ENCODE measurements around the gene POU2AF1. TPM values are rescaled to one million over a fixed set of nuclear protein-coding genes. Genes with fewer than 3 reads are reported as not detected.

Gene POU2AF1
- total RNA-seq, 3 donors from 2014 or later: 0.16 to 5.6 (median 3.5) TPM

DNA sequence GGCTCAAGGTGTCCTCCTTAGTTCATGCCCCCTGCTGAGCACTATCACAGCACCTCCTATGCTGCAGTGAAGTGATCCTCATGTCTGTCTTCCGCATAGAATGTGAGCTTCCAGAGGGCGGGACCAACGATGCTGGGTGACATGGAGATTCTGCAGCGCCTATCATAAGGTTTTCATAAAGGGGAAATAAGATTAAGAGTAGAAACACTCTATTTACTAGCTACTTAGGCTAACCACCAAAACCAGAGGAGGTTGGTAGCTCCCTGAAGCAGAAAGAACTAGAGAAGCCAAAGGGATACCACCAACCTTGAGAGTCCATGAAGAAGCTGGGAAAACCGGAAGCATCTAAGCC, 39.3 kb upstream of the POU2AF1 start:
- TF ChIP-seq CTCF (IDR thresholded peaks at IDR 0.05): no peak
- TF ChIP-seq POLR2AphosphoS5 (IDR thresholded peaks at IDR 0.05): no peak
- no peak for TF ChIP-seq POLR2A (IDR thresholded peaks at IDR 0.05)
- Histone ChIP-seq H3K27me3 (no peaks in the 10 kb centered on the region), H3K4me1 (peaks cover 0 to 17% of the 10 kb centered on the region in 2 donors), H3K9me3 (no peaks in the 10 kb centered on the region), H3K4me3 (no peak overlapping the region), H3K36me3 (no peaks in the 10 kb centered on the region), H3K27ac (peak overlapping the region; percentile 33 to 35)
- intact Hi-C loops (cut with DNase I; ENCODE audit: low total_unique reads): no loop called here
- no peak for DNase-seq (ENCODE audit: low spot score in 2 of 2)

DNA sequence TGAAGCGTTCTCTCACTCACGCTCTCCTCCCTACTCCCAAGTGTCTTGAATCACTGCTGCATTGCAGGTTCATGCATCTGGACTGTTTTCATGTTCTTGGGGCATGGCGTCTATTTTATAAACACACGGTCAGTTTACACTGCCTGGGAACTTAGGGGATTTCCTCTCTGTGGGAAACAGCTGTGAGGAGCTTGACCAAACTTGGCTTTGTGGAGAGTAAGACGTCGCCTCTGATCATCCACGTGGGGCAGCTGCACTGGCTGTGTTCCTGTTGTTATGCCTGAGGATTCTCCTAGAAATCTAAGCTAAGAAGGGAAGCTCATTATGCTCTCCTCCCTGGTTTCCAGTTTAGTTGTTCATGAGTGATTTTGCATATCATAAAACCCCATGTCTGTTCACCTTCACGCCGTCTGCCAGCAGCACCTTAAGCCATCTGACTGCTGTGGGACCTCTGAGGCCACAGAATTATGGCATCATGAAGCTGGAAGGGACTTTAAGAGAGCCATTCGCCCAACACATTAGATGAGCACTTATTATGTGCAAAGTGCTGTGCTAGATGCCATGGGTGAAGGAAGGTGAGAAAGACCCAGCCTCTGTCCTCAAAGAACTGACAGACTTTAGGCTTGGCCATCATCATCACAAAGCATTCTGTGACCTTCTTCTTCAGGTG, 38.8 kb upstream of the POU2AF1 start:
- H3K27me3 ChIP-seq: no peaks in the 10 kb centered on the region
- peak overlapping the region; percentile 33 to 35 for H3K27ac ChIP-seq
- H3K36me3 ChIP-seq: no peaks in the 10 kb centered on the region
- no peaks in the 10 kb centered on the region for H3K9me3 ChIP-seq
- peaks cover 0 to 17% of the 10 kb centered on the region in 2 donors for H3K4me1 ChIP-seq
- DNase-seq (ENCODE audit: low spot score in 2 of 2): peak in 1 of 2 donors; percentile 49
- peak in 1 of 3 donors; percentile 14 for TF ChIP-seq POLR2AphosphoS5 (IDR thresholded peaks at IDR 0.05)
- no peak for TF ChIP-seq POLR2A (IDR thresholded peaks at IDR 0.05)
- no peak for TF ChIP-seq CTCF (IDR thresholded peaks at IDR 0.05)
- H3K4me3 ChIP-seq: no peak overlapping the region
- intact Hi-C loops (cut with DNase I; ENCODE audit: low total_unique reads): no loop called here

GRCh38 chr11:111417011-111417765, 38.1 kb upstream of the POU2AF1 start:
- intact Hi-C loops (cut with DNase I; ENCODE audit: low total_unique reads): no loop called here
- Histone ChIP-seq H3K9me3 (no peaks in the 10 kb centered on the region), H3K36me3 (no peaks in the 10 kb centered on the region), H3K27ac (peak overlapping the region; percentile 33 to 35), H3K27me3 (no peaks in the 10 kb centered on the region), H3K4me3 (no peak overlapping the region), H3K4me1 (peaks cover 0 to 17% of the 10 kb centered on the region in 2 donors)
- DNase-seq (ENCODE audit: low spot score in 2 of 2): no peak
- TF ChIP-seq POLR2AphosphoS5 (IDR thresholded peaks at IDR 0.05): no peak
- TF ChIP-seq CTCF (IDR thresholded peaks at IDR 0.05): no peak
- TF ChIP-seq POLR2A (IDR thresholded peaks at IDR 0.05): no peak

DNA sequence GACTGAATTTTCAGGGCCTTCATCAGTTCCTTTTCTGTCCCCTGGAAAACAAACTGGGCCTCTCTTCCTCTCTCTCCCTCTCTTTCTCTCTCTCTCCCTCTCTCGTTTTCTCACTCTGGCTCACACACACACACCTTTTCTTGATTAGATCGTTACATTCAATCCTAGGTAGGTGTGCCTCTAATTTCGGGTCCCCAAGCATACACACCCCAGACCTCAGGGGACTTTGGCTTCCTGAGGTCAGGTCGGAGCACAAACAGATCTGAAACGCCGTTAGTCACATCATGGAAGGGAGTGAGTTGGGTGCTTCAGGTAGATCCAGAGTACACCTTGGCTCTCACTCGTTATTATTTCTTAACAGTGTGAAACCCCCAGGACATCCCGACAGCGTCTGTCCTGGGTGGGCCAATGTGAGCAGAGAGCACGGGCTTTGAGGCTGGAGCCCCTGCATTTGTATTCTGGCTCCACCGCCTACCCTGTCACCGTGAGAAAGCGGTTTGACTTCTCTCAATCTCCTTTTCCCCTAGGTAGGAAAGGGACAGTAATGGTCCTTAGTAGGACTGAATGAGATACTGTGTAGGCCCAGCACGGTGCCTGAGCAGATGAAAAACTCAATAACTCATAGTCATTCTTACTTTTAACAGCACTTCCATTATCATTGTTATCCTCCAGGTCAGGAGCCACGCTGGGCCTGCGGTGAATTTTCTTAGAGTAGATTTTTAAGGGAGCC, 37.3 kb upstream of the POU2AF1 start:
- H3K4me1 ChIP-seq: peaks cover 0 to 17% of the 10 kb centered on the region in 2 donors

More for the DNA sequence above, 37.3 kb upstream of the POU2AF1 start:
- no peaks in the 10 kb centered on the region for H3K27me3 ChIP-seq
- no peak for DNase-seq (ENCODE audit: low spot score in 2 of 2)
- H3K36me3 ChIP-seq: no peaks in the 10 kb centered on the region
- intact Hi-C loops (cut with DNase I; ENCODE audit: low total_unique reads): no loop called here
- TF ChIP-seq POLR2AphosphoS5 (IDR thresholded peaks at IDR 0.05) (no peak), CTCF (IDR thresholded peaks at IDR 0.05) (no peak), POLR2A (IDR thresholded peaks at IDR 0.05) (no peak)
- H3K27ac ChIP-seq: no peak overlapping the region
- no peak overlapping the region for H3K4me3 ChIP-seq
- H3K9me3 ChIP-seq: no peaks in the 10 kb centered on the region

All from breast epithelium (tissue), 4 donors.